B cell (primary cell): Measurements from ENCODE around the gene LEMD3. TPM values are rescaled to one million over a fixed set of nuclear protein-coding genes. Genes with fewer than 3 reads are reported as not detected.

Source experiments
- ATAC-seq: fragments of 200-7000 bp; cut with Tn5 transposase; one replicate; pipeline ENCODE4 v1.10.0; 2021; ENCODE audit warnings: low read depth, mild to moderate bottlenecking, moderate number of reproducible peaks, moderate library complexity
- CTCF ChIA-PET: fragments of 350-600 bp; sonication (Branson Sonifier 250); formaldehyde crosslinking; loops from one replicate; lab custom pipeline; 2021; ENCODE audit warnings: antibody characterized with exemption, inconsistent platforms; lab: Charles Lee
- POLR2A ChIA-PET: fragments of 350-600 bp; sonication (Branson Sonifier 250); formaldehyde crosslinking; loops from one replicate; lab custom pipeline; 2021; ENCODE audit warnings: antibody characterized with exemption; lab: Charles Lee
- DNase-seq: peaks from one replicate; pipeline ENCODE4 v3.0.0; 2013
- H2AFZ ChIP-seq: 2 replicates; pipeline ENCODE4 v1.6.1; 2012; ENCODE audit warnings: mild to moderate bottlenecking, low read depth, low read length; ENCODE audit not compliant: insufficient read depth, poor library complexity, severe bottlenecking
- H3K27ac ChIP-seq, 2 donors: 1 replicate in 1 of 2; 2 replicates in 1 of 2; pipeline ENCODE4 v1.5.1; 2012 to 2013; ENCODE audit warnings: low read length in 2 of 2, mild to moderate bottlenecking in 2 of 2, moderate library complexity in 1 of 2
- H3K27me3 ChIP-seq, 4 experiments: fragments of 200-600 bp in 1 of 4; sonication (generic) in 1 of 4; replicated peaks in 1 of 4; 1 replicate in 2 of 4; 2 replicates in 2 of 4; pipeline versions ENCODE4 v1.6.1 to v1.7.0; 2013 to 2016; ENCODE audit warnings: low read length in 3 of 4, mild to moderate bottlenecking in 2 of 4, mixed read lengths in 1 of 4, moderate library complexity in 1 of 4; ENCODE audit not compliant: insufficient read depth in 4 of 4, control insufficient read depth in 3 of 4; ENCODE audit errors: control extremely low read depth in 1 of 4
- H3K36me3 ChIP-seq, 2 experiments: replicated peaks in 1 of 2; 1 replicate in 1 of 2; 2 replicates in 1 of 2; pipeline versions ENCODE4 v1.6.1 to v1.7.1; 2013; ENCODE audit warnings: low read length in 1 of 2; ENCODE audit not compliant: insufficient read depth in 2 of 2, control insufficient read depth in 1 of 2; ENCODE audit errors: control extremely low read depth in 1 of 2, extremely low read depth in 1 of 2
- H3K4me1 ChIP-seq, 2 donors: fragments of 200-600 bp in 1 of 2; sonication (generic) in 1 of 2; 1 replicate in 1 of 2; 2 replicates in 1 of 2; pipeline versions ENCODE4 v1.5.1 to v1.6.1; 2013 to 2017; ENCODE audit warnings: low read length in 2 of 2; ENCODE audit not compliant: control insufficient read depth in 2 of 2, insufficient read depth in 2 of 2
- H3K4me2 ChIP-seq: replicated peaks from 2 replicates; pipeline ENCODE3; 2012; ENCODE audit warnings: mild to moderate bottlenecking, low read depth, low read length; ENCODE audit not compliant: poor library complexity, severe bottlenecking
- H3K4me3 ChIP-seq, 5 experiments: fragments of 200-600 bp in 1 of 5; sonication (generic) in 1 of 5; 1 replicate in 3 of 5; 2 replicates in 2 of 5; pipeline versions ENCODE4 v1.5.1 to v1.7.0; 2011 to 2016; ENCODE audit warnings: low read length in 4 of 5, mild to moderate bottlenecking in 4 of 5, low read depth in 2 of 5, control low read depth in 1 of 5, moderate library complexity in 1 of 5; ENCODE audit not compliant: insufficient read depth in 1 of 5; ENCODE audit errors: control extremely low read depth in 1 of 5, extremely low read depth in 1 of 5
- H3K79me2 ChIP-seq: fragments of 200-600 bp; sonication (generic); one replicate; pipeline ENCODE4 v1.6.0; 2016; ENCODE audit warnings: low read length; ENCODE audit not compliant: control insufficient read depth, insufficient read depth
- H3K9ac ChIP-seq: fragments of 200-600 bp; sonication (generic); 2 replicates; pipeline ENCODE4 v1.6.1; 2017; ENCODE audit warnings: mild to moderate bottlenecking, low read length, moderate library complexity
- H3K9me3 ChIP-seq, 3 donors: one replicate each; pipeline versions ENCODE4 v1.6.1 to v1.7.1; 2013; ENCODE audit warnings: low read length in 2 of 3; ENCODE audit not compliant: control insufficient read depth in 2 of 3, insufficient read depth in 1 of 3; ENCODE audit errors: control extremely low read depth in 1 of 3
- H4K20me1 ChIP-seq: 2 replicates; pipeline ENCODE4 v1.6.0; 2012; ENCODE audit warnings: mild to moderate bottlenecking, low read length; ENCODE audit not compliant: insufficient read depth, control insufficient read depth, poor library complexity, severe bottlenecking
- H3K27ac Mint-ChIP-seq: one replicate; pipeline ENCODE4 v1.8.0; 2021; ENCODE audit warnings: mixed read lengths
- H3K27me3 Mint-ChIP-seq: one replicate; pipeline ENCODE4 v1.8.0; 2021; ENCODE audit warnings: mixed read lengths
- H3K4me1 Mint-ChIP-seq: one replicate; pipeline ENCODE4 v1.8.0; 2021; ENCODE audit warnings: mixed read lengths
- H3K4me3 Mint-ChIP-seq: one replicate; pipeline ENCODE4 v1.8.0; 2021; ENCODE audit warnings: mixed read lengths
- H3K9me3 Mint-ChIP-seq: one replicate; pipeline ENCODE4 v1.8.0; 2022; ENCODE audit warnings: mixed read lengths; ENCODE audit not compliant: insufficient read depth
- CTCF ChIP-seq: fragments of 200-600 bp; IDR thresholded peaks from one replicate; pipeline ENCODE4 v1.8.0; 2022; ENCODE audit warnings: antibody characterized with exemption, mild to moderate bottlenecking
- EZH2 ChIP-seq: IDR thresholded peaks from 2 replicates; pipeline ENCODE4 v1.6.1; 2012; ENCODE audit warnings: borderline replicate concordance, low read depth, mild to moderate bottlenecking, moderate library complexity, low read length; ENCODE audit not compliant: insufficient read depth, poor library complexity, severe bottlenecking
- WGBS: methylation state at CpG from one replicate; pipeline ENCODE4 v1.1.5; 2013; ENCODE audit warnings: missing lambda C conversion rate; ENCODE audit not compliant: insufficient coverage; 5-methylcytosine and 5-hydroxymethylcytosine counted together
- intact Hi-C: fragments of 100-400 bp; cut with micrococcal nuclease; formaldehyde crosslinking; loops from one replicate; pipeline ENCODE4 v1.10.0; 2022
- polyA plus RNA-seq: library from polyadenylated mRNA; depleted of rRNA; stranded (reverse); fragments of >200 nt; gene quantifications from 2 replicates; pipeline ENCODE4 v1.2.3, GENCODE V29; 2012
- total RNA-seq, 2 donors: library from RNA; stranded (reverse); fragments of 120-200 nt in 1 of 2; gene quantifications; 1 replicate in 1 of 2; 2 replicates in 1 of 2; pipeline versions ENCODE4 v1.2.3 to v1.2.4, GENCODE V29; 2013 to 2022

LEMD3 gene
- total and polyA plus RNA-seq, 2 donors (not counting 1 experiment from before 2014, with no cell fraction given) = 19.4 to 71.8 TPM

GRCh38 chr12:65252515-65252914, 83.1 kb downstream of the LEMD3 start:
- H2AFZ ChIP-seq = no peak overlapping the region
- TF ChIP-seq EZH2 = no peak
- no peak for TF ChIP-seq CTCF
- H3K9ac ChIP-seq = no peak overlapping the region
- Mint-ChIP-seq H3K4me3 (no peak overlapping the region), H3K9me3 (no peaks in the 10 kb centered on the region), H3K27me3 (no peaks in the 10 kb centered on the region), H3K4me1 (no peaks in the 10 kb centered on the region), H3K27ac (no peak overlapping the region)
- no peak overlapping the region for H3K4me3 ChIP-seq
- no peak overlapping the region for H3K27ac ChIP-seq
- H3K79me2 ChIP-seq = no peaks in the 10 kb centered on the region
- no peaks in the 10 kb centered on the region for H3K27me3 ChIP-seq
- no peak overlapping the region for H3K4me2 ChIP-seq
- ATAC-seq = no peak
- no peak for DNase-seq
- H4K20me1 ChIP-seq = no peaks in the 10 kb centered on the region
- intact Hi-C loops = no loop called here
- CTCF ChIA-PET = no interaction called here
- 100% methylated on average over 1 of the region's 1 CpG for WGBS
- H3K4me1 ChIP-seq = no peaks in the 10 kb centered on the region
- H3K36me3 ChIP-seq = no peaks in the 10 kb centered on the region
- POLR2A ChIA-PET = no interaction called here
- no peaks in the 10 kb centered on the region for H3K9me3 ChIP-seq

- POLR2A ChIA-PET = no interaction called here
- H3K4me1 Mint-ChIP-seq = no peaks in the 10 kb centered on the region
- CTCF ChIA-PET = interaction anchor here (0.6 kb wide), 1 partner anchor 751 kb away, joined by 3 read pairs; no protein-coding TSS in a partner anchor
- H2AFZ ChIP-seq = no peak overlapping the region
- no peak overlapping the region for H3K4me3 ChIP-seq
- no peaks in the 10 kb centered on the region for H3K4me1 ChIP-seq
- no peak for ATAC-seq
- H3K27ac Mint-ChIP-seq = no peak overlapping the region
- no peaks in the 10 kb centered on the region for H3K36me3 ChIP-seq
- no peak overlapping the region for H3K9ac ChIP-seq
- H3K9me3 Mint-ChIP-seq = no peaks in the 10 kb centered on the region
- no peak for TF ChIP-seq CTCF
- TF ChIP-seq EZH2 = no peak
- no peaks in the 10 kb centered on the region for H3K9me3 ChIP-seq
- intact Hi-C loops = no loop called here
- H3K27me3 Mint-ChIP-seq = peaks cover 3% of the 10 kb centered on the region
- no peaks in the 10 kb centered on the region for H3K79me2 ChIP-seq
- no peak overlapping the region for H3K4me3 Mint-ChIP-seq
- DNase-seq = no peak
- H3K4me2 ChIP-seq = no peak overlapping the region
- no peaks in the 10 kb centered on the region for H4K20me1 ChIP-seq
- H3K27me3 ChIP-seq = no peaks in the 10 kb centered on the region
- no peak overlapping the region for H3K27ac ChIP-seq
These were observed 88.6 kb downstream of the LEMD3 start for GRCh38 chr12:65257986-65258385.
